Omental fat pad (tissue), 4 donors: Measurements from ENCODE around the gene CENPO. TPM values are rescaled to one million over a fixed set of nuclear protein-coding genes. Genes with fewer than 3 reads are reported as not detected.
"Not testable (repeated sequence)": the region's sequence is repeated elsewhere in the genome, so short reads cannot be mapped to it uniquely, and the experiment has no call there.

ENCODE experiments used
- ATAC-seq: fragments of 150-250 bp; one replicate; pipeline ENCODE4 v1.9.1; 2016; ENCODE audit warnings: mild to moderate bottlenecking, moderate library complexity; ENCODE audit not compliant: low FRiP score
- DNase-seq: peaks from one replicate; pipeline ENCODE4 v3.0.0-alpha.2; 2019; ENCODE audit warnings: low spot score
- CTCF ChIP-seq, 3 donors: fragments of 450-650 bp; IDR thresholded peaks; one replicate each; pipeline ENCODE4 v1.5.1; 2016 to 2017; ENCODE audit warnings: antibody characterized with exemption in 3 of 3, mild to moderate bottlenecking in 3 of 3, moderate library complexity in 2 of 3
- total RNA-seq, 4 donors: library from RNA; depleted of rRNA; stranded (reverse); fragments of >200 nt; gene quantifications; one replicate each; pipeline ENCODE4 v1.1.0, GENCODE V29; 2016

CENPO gene
- total RNA-seq, 4 donors from 2014 or later: 1.9 to 14.2 (median 6.1) TPM

GRCh38 chr2:24785671-24786321, 7.4 kb upstream of the CENPO start:
- no peak for TF ChIP-seq CTCF (IDR thresholded peaks at IDR 0.05)
- DNase-seq: no peak
- no peak for ATAC-seq

GRCh38 chr2:24787532-24787931, 5.7 kb upstream of the CENPO start:
- DNase-seq: no peak
- TF ChIP-seq CTCF (IDR thresholded peaks at IDR 0.05): no peak
- ATAC-seq: no peak

GRCh38 chr2:24788816-24789215, 4.4 kb upstream of the CENPO start:
- DNase-seq: no peak
- no peak for TF ChIP-seq CTCF (IDR thresholded peaks at IDR 0.05)
- ATAC-seq: no peak

GRCh38 chr2:24791452-24791851, 1.8 kb upstream of the CENPO start:
- TF ChIP-seq CTCF (IDR thresholded peaks at IDR 0.05): no peak
- no peak for DNase-seq
- ATAC-seq: no peak

GRCh38 chr2:24792542-24792873, 717 bp upstream of the CENPO start:
- ATAC-seq: no peak
- no peak for TF ChIP-seq CTCF (IDR thresholded peaks at IDR 0.05)

GRCh38 chr2:24793761-24794435, 673 bp downstream of the CENPO start:
- TF ChIP-seq CTCF (IDR thresholded peaks at IDR 0.05): no peak
- no peak for ATAC-seq
- no peak for DNase-seq

More at GRCh38 chr2:24792542-24792873, 717 bp upstream of the CENPO start:
- DNase-seq: no peak

GRCh38 chr2:24797644-24798043, 4.4 kb downstream of the CENPO start:
- no peak for ATAC-seq
- TF ChIP-seq CTCF (IDR thresholded peaks at IDR 0.05): no peak
- no peak for DNase-seq

GRCh38 chr2:24800487-24800886, 7.3 kb downstream of the CENPO start:
- DNase-seq: not testable (repeated sequence)

GRCh38 chr2:24805811-24806660, 12.8 kb downstream of the CENPO start:
- DNase-seq, ATAC-seq: not testable (repeated sequence)

More at GRCh38 chr2:24800487-24800886, 7.3 kb downstream of the CENPO start:
- ATAC-seq: not testable (repeated sequence)
